HepG2 (cell line): Measurements from ENCODE around the gene SLC25A44. TPM values are rescaled to one million over a fixed set of nuclear protein-coding genes. Genes with fewer than 3 reads are reported as not detected.
A peak's percentile ranks its signal among the peaks of the same experiment; 100 is the strongest.

Experiments
- ATM ChIP-seq: fragments of 450-650 bp; IDR thresholded peaks from 2 replicates; pipeline ENCODE4 v1.7.1; 2017; ENCODE audit warnings: mild to moderate bottlenecking, borderline replicate concordance
- CEBPB ChIP-seq: IDR thresholded peaks from 2 replicates; pipeline ENCODE4 v1.6.1; 2011; ENCODE audit warnings: low read depth, low read length, improper control_type of control experiment, borderline replicate concordance
- DR1 ChIP-seq: sonication (generic); formaldehyde crosslinking; IDR thresholded peaks from 2 replicates; pipeline ENCODE4 v1.8.0; 2021; ENCODE audit warnings: mild to moderate bottlenecking, missing genetic modification reagents, inconsistent platforms
- ETV6 ChIP-seq: sonication (generic); formaldehyde crosslinking; conservative IDR thresholded peaks from 2 replicates; pipeline ENCODE4 v1.4.0; 2020; ENCODE audit warnings: missing genetic modification reagents
- GMEB2 ChIP-seq: IDR thresholded peaks from 2 replicates; pipeline ENCODE4 v1.6.1; 2016; ENCODE audit warnings: missing biosample characterization, missing genetic modification reagents, low read depth
- GPBP1L1 ChIP-seq: sonication (generic); formaldehyde crosslinking; IDR thresholded peaks from 2 replicates; pipeline ENCODE4 v1.5.0; 2020; ENCODE audit warnings: mild to moderate bottlenecking, missing genetic modification reagents
- ISL2 ChIP-seq: sonication (generic); formaldehyde crosslinking; IDR thresholded peaks from 2 replicates; pipeline ENCODE4 v1.5.0; 2020; ENCODE audit warnings: missing genetic modification reagents
- NONO ChIP-seq, 2 experiments: fragments of 450-650 bp in 1 of 2; sonication (generic) in 1 of 2; formaldehyde crosslinking in 1 of 2; IDR thresholded peaks in 1 of 2; conservative IDR thresholded peaks in 1 of 2; 2 replicates each; pipeline versions ENCODE4 v1.6.1 to v1.8.0; 2017 to 2022; ENCODE audit warnings: mild to moderate bottlenecking in 1 of 2, missing genetic modification reagents in 1 of 2, moderate library complexity in 1 of 2
- PHF5A ChIP-seq: IDR thresholded peaks from one replicate; pipeline ENCODE4 v1.6.1; 2018; ENCODE audit warnings: low read depth, missing genetic modification reagents; ENCODE audit not compliant: unreplicated experiment
- SNAPC2 ChIP-seq: sonication (generic); formaldehyde crosslinking; IDR thresholded peaks from 2 replicates; pipeline ENCODE4 v1.8.1; 2022; ENCODE audit warnings: mild to moderate bottlenecking, missing genetic modification reagents
- STAT5B ChIP-seq: sonication (generic); formaldehyde crosslinking; IDR thresholded peaks from 2 replicates; pipeline ENCODE4 v1.4.0; 2020; ENCODE audit warnings: missing genetic modification reagents
- TAF15 ChIP-seq: fragments of 200-400 bp; formaldehyde crosslinking; IDR thresholded peaks from one replicate; pipeline ENCODE4 v1.6.1; 2018; ENCODE audit warnings: mild to moderate bottlenecking, low read depth, low read length; ENCODE audit not compliant: poor library complexity, severe bottlenecking
- THYN1 ChIP-seq: sonication (generic); formaldehyde crosslinking; IDR thresholded peaks from 2 replicates; pipeline ENCODE4 v1.8.1; 2023; ENCODE audit warnings: low read depth, mild to moderate bottlenecking, moderate library complexity, missing genetic modification reagents, borderline replicate concordance
- ZBTB7B ChIP-seq: sonication (generic); formaldehyde crosslinking; IDR thresholded peaks from 2 replicates; pipeline ENCODE4 v1.4.0; 2020; ENCODE audit warnings: missing genetic modification reagents
- ZNF274 ChIP-seq: sonication (generic); formaldehyde crosslinking; IDR thresholded peaks from 2 replicates; pipeline ENCODE4 v1.5.1; 2020; ENCODE audit warnings: mild to moderate bottlenecking, missing genetic modification reagents
- ZNF484 ChIP-seq: sonication (generic); formaldehyde crosslinking; IDR thresholded peaks from 2 replicates; pipeline ENCODE4 v1.5.1; 2020; ENCODE audit warnings: mild to moderate bottlenecking, low read depth, missing genetic modification reagents, borderline replicate concordance
- ZNF572 ChIP-seq: sonication (generic); formaldehyde crosslinking; IDR thresholded peaks from 2 replicates; pipeline ENCODE4 v1.5.1; 2020; ENCODE audit warnings: mild to moderate bottlenecking, missing genetic modification reagents
- ZNF747 ChIP-seq: sonication (generic); formaldehyde crosslinking; IDR thresholded peaks from 2 replicates; pipeline ENCODE4 v1.8.1; 2023; ENCODE audit warnings: missing genetic modification reagents, mild to moderate bottlenecking, borderline replicate concordance
- polyA plus RNA-seq, 8 experiments: library from polyadenylated mRNA; depleted of rRNA in 3 of 8; stranded (reverse) in 7 of 8; unstranded in 1 of 8; fragments of >200 nt; fragmentation: Illumina TruSeq in 4 of 8; extraction: Trizol in 4 of 8; gene quantifications; 2 replicates each; pipeline versions ENCODE4 v1.2.1 to v1.2.3, GENCODE V29; 2011 to 2016; ENCODE audit warnings: low read depth in 4 of 8, missing spikeins in 1 of 8, mixed read lengths in 1 of 8; ENCODE audit not compliant: insufficient read depth in 1 of 8
- total RNA-seq, 5 experiments: library from RNA; depleted of rRNA; stranded (reverse); fragments of >200 nt; fragmentation: Illumina TruSeq; extraction: Trizol; gene quantifications; 2 replicates each; pipeline ENCODE4 v1.2.3, GENCODE V29; 2016; ENCODE audit warnings: low read depth in 1 of 5
- TF ChIP-seq, protein P1 (sequence below): sonication (generic); formaldehyde crosslinking; IDR thresholded peaks from 2 replicates; pipeline ENCODE4 v1.4.0; 2020; ENCODE audit warnings: missing genetic modification reagents
- TF ChIP-seq, protein P2 (sequence below): IDR thresholded peaks from 2 replicates; pipeline ENCODE4 v1.6.1; 2018; ENCODE audit warnings: missing genetic modification reagents, mild to moderate bottlenecking, missing compliant biosample characterization
- TF ChIP-seq, protein P3 (sequence below): sonication (generic); formaldehyde crosslinking; conservative IDR thresholded peaks from 2 replicates; pipeline ENCODE4 v1.5.0; 2020; ENCODE audit warnings: missing genetic modification reagents
- TF ChIP-seq, protein P4 (sequence below): sonication (generic); formaldehyde crosslinking; IDR thresholded peaks from 2 replicates; pipeline ENCODE4 v1.4.0; 2020; ENCODE audit warnings: mild to moderate bottlenecking, missing genetic modification reagents

SLC25A44 gene
- total and polyA plus RNA-seq, 2 of the 13 experiments (the other 11 are each of a cell fraction or from before 2014, with no cell fraction given) = 10.7 to 13.4 TPM

- TF ChIP-seq GMEB2 (CRISPR knock-in tag) (no peak), SNAPC2 (CRISPR knock-in tag) (no peak), ZNF572 (CRISPR knock-in tag) (no peak), ATM (no peak), ZNF747 (CRISPR knock-in tag) (no peak), THYN1 (no peak), STAT5B (CRISPR knock-in tag) (no peak), ZBTB7B (CRISPR knock-in tag) (0 out of 2 replicates have a peak, but pooled peaks have one; percentile 23), NONO (IDR thresholded peaks at IDR 0.05) (no peak), NONO (CRISPR knock-in tag; conservative IDR thresholded peaks at IDR 0.05) (no peak), DR1 (CRISPR knock-in tag) (no peak), ZNF274 (CRISPR knock-in tag) (no peak), GPBP1L1 (CRISPR knock-in tag) (no peak), PHF5A (CRISPR knock-in tag) (no peak), TAF15 (no peak), ISL2 (CRISPR knock-in tag) (no peak), ETV6 (CRISPR knock-in tag) (no peak), ZNF484 (no peak), CEBPB (no peak)
- TF ChIP-seq, protein P1, sequence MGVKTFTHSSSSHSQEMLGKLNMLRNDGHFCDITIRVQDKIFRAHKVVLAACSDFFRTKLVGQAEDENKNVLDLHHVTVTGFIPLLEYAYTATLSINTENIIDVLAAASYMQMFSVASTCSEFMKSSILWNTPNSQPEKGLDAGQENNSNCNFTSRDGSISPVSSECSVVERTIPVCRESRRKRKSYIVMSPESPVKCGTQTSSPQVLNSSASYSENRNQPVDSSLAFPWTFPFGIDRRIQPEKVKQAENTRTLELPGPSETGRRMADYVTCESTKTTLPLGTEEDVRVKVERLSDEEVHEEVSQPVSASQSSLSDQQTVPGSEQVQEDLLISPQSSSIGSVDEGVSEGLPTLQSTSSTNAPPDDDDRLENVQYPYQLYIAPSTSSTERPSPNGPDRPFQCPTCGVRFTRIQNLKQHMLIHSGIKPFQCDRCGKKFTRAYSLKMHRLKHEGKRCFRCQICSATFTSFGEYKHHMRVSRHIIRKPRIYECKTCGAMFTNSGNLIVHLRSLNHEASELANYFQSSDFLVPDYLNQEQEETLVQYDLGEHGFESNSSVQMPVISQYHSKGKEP = no peak
- TF ChIP-seq, protein P2, sequence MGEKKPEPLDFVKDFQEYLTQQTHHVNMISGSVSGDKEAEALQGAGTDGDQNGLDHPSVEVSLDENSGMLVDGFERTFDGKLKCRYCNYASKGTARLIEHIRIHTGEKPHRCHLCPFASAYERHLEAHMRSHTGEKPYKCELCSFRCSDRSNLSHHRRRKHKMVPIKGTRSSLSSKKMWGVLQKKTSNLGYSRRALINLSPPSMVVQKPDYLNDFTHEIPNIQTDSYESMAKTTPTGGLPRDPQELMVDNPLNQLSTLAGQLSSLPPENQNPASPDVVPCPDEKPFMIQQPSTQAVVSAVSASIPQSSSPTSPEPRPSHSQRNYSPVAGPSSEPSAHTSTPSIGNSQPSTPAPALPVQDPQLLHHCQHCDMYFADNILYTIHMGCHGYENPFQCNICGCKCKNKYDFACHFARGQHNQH = no peak; the same call in 1 of the 2 replicates
- TF ChIP-seq, protein P3, sequence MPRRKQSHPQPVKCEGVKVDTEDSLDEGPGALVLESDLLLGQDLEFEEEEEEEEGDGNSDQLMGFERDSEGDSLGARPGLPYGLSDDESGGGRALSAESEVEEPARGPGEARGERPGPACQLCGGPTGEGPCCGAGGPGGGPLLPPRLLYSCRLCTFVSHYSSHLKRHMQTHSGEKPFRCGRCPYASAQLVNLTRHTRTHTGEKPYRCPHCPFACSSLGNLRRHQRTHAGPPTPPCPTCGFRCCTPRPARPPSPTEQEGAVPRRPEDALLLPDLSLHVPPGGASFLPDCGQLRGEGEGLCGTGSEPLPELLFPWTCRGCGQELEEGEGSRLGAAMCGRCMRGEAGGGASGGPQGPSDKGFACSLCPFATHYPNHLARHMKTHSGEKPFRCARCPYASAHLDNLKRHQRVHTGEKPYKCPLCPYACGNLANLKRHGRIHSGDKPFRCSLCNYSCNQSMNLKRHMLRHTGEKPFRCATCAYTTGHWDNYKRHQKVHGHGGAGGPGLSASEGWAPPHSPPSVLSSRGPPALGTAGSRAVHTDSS (CRISPR knock-in tag) = no peak
- TF ChIP-seq, protein P4, sequence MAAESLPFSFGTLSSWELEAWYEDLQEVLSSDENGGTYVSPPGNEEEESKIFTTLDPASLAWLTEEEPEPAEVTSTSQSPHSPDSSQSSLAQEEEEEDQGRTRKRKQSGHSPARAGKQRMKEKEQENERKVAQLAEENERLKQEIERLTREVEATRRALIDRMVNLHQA (CRISPR knock-in tag) = no peak
These were observed 47.7 kb upstream of the SLC25A44 start (continued) for GRCh38 chr1:156146020-156146768.
